Stomach smooth muscle (tissue), 2 donors: ENCODE measurements around the gene DERA.
"Not testable (repeated sequence)": the region's sequence is repeated elsewhere in the genome, so short reads cannot be mapped to it uniquely, and the experiment has no call there.

ENCODE experiments used
- H3K27ac ChIP-seq: one replicate; pipeline ENCODE4 v1.7.0; 2013; ENCODE audit warnings: mild to moderate bottlenecking, low read length, inconsistent platforms
- H3K27me3 ChIP-seq, 2 donors: one replicate each; pipeline ENCODE4 v1.7.0; 2013; ENCODE audit warnings: low read length in 2 of 2; ENCODE audit not compliant: insufficient read depth in 2 of 2, control insufficient read depth in 1 of 2
- H3K36me3 ChIP-seq, 2 donors: one replicate each; pipeline ENCODE4 v1.7.0; 2013; ENCODE audit warnings: low read length in 2 of 2; ENCODE audit not compliant: control insufficient read depth in 2 of 2, insufficient read depth in 2 of 2
- H3K4me1 ChIP-seq: one replicate; pipeline ENCODE4 v1.7.0; 2013; ENCODE audit warnings: low read length; ENCODE audit not compliant: control insufficient read depth, insufficient read depth
- H3K4me3 ChIP-seq, 2 donors: one replicate each; pipeline ENCODE4 v1.7.0; 2013; ENCODE audit warnings: low read length in 2 of 2
- H3K9ac ChIP-seq, 2 donors: one replicate each; pipeline ENCODE4 v1.7.0; 2013; ENCODE audit warnings: low read length in 2 of 2, mild to moderate bottlenecking in 1 of 2
- H3K9me3 ChIP-seq, 2 donors: one replicate each; pipeline ENCODE4 v1.7.0; 2013; ENCODE audit warnings: low read length in 2 of 2; ENCODE audit not compliant: control insufficient read depth in 2 of 2
- donor health status: healthy.
- donor health status: Pancreatic carcinoma.

Gene DERA

DNA sequence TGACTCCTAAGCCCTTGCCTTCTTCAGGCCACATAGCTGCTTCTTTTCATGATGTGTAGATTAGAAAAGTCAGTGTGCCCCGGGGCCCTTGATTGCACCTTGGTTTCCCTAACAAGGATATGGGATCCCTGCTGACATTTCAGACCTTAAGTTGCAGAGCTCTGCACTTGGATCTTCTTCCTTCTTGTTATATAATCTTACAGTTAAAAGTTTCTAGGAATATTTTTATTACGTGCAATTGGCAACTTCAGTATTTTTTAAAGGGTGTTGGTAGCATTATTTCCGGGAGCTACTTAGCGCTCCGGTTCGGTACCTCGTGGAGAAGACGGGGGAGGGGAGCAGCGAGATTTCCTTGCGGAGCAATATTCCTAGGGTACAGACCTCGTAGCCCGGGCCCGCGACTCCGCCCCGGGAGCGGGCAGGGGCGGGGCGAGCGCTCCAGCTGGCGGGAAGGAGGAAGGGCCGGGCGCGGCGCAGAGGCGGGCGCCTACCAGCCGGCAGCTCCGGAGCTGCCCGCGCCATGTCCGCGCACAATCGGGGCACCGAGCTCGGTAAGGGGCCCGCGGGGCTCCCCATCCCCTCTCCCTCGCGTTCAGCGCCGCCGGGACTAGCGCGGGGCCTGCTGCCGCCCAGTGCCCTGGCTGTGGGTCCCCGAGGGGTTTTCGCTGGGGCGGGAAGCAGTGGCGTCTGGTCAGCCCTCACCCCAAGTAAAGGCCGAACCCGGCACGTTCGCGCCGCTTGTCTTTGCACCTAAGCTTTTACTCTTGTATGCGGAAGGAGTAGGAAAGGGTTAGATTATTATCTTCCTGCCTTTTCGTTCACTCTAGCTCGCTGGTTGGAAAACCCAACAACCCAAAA lies at the start of gene DERA:
DERA (plus strand) TSS at position 469 of the 858 bp plus-strand sequence; CDS start at position 521, 52 bp downstream.
- Histone ChIP-seq H3K27me3 (no peaks in the 10 kb centered on the region), H3K9ac (peak within 1 kb of the TSS; percentile 88 to 90), H3K4me3 (peak within 1 kb of the TSS; percentile 82 to 88), H3K27ac (peak within 1 kb of the TSS; percentile 86), H3K36me3 (peaks cover 3 to 5% of the 10 kb centered on the region in 2 donors), H3K9me3 (no peaks in the 10 kb centered on the region), H3K4me1 (peaks cover 4% of the 10 kb centered on the region)

DNA sequence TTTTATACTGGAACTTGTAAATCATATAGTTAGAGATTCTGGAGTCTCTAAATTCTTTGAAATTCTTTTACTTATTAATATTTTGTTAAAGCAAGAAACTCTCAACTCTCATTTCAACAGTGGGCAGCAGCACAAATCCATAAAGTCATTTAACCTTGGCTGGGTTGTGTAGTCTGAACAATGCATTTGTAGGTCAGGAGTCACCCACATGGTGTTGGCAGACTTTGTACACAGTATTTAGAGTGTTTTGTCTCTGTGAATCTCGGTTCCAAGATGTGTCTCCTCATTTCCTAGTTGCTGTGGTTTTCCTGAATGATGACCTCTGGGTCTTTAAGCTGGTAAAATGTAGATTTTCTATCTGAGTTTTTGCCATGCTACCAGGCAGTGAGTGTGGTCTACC lies 49.7 kb upstream of the DERA start:
- Histone ChIP-seq H3K36me3 (no peaks in the 10 kb centered on the region), H3K27me3 (no peaks in the 10 kb centered on the region), H3K4me1 (no peaks in the 10 kb centered on the region), H3K9me3 (no peaks in the 10 kb centered on the region), H3K4me3 (no peak overlapping the region), H3K9ac (no peak overlapping the region), H3K27ac (no peak overlapping the region)

DNA sequence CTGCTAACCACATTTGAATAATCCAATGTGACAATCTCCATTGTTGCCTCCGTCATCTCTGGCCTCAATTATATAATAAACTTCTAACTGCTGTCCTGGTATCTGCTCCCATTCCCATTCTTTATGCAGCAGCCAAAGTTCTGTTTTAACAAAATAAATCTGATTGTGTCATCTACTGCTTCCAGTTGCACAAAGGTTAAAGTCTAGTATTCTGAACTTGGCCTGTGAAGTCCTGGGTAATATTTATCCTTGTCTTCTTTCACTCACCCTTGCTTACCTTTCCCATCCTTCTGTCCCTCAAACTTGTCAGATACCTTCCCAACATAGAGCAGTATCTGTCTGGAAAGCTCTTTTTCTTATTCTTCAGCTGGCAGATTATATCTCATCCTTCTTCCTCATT lies 48.3 kb upstream of the DERA start:
- H3K9me3 ChIP-seq: no peaks in the 10 kb centered on the region
- no peaks in the 10 kb centered on the region for H3K27me3 ChIP-seq
- H3K36me3 ChIP-seq: no peaks in the 10 kb centered on the region
- H3K4me3 ChIP-seq: no peak overlapping the region
- H3K4me1 ChIP-seq: no peaks in the 10 kb centered on the region
- no peak overlapping the region for H3K9ac ChIP-seq
- H3K27ac ChIP-seq: no peak overlapping the region

DNA sequence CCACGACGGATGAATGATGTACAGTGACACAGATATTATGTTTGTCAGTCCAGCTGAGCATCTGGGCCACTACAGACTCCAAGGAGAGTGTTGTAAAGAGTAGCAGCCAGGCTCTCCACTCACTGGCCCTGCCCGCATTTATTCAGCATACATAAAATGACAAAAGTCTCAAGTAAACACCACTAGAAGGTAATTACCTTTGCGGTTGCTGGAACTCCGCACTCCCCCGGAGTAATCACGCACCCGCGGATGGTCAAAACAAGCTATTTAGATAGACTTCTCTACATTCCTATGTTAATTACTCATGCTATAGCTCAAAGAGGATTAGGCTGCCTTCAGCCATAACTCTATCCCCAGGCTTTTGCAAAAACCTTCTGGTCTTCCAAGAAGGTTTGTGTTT lies 47.8 kb upstream of the DERA start:
- Histone ChIP-seq H3K9ac (no peak overlapping the region), H3K9me3 (no peaks in the 10 kb centered on the region), H3K36me3 (no peaks in the 10 kb centered on the region), H3K27me3 (no peaks in the 10 kb centered on the region), H3K4me1 (no peaks in the 10 kb centered on the region), H3K4me3 (no peak overlapping the region), H3K27ac (no peak overlapping the region)

DNA sequence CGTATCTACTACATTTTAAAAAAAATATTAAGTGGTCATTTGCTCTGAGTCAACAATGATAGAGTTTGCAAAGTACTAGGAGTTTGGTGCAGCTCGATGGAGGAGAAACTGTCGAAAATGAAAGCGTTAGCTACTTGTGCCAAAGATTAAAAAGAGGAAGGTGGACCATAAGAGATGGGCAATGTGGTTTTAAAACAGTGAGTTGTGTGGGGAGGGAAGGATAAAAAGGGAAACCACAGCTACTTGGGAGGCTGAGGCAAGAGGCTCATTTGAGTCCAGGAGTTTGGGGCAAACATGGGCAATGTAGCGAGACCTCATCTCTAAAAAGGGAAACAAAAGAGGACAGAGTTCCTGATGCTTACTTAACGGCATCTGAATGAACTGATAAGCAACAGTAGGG lies 47.1 kb upstream of the DERA start:
- H3K27me3 ChIP-seq: no peaks in the 10 kb centered on the region
- no peaks in the 10 kb centered on the region for H3K4me1 ChIP-seq
- no peaks in the 10 kb centered on the region for H3K9me3 ChIP-seq
- no peak overlapping the region for H3K27ac ChIP-seq
- H3K9ac ChIP-seq: no peak overlapping the region
- H3K36me3 ChIP-seq: no peaks in the 10 kb centered on the region
- no peak overlapping the region for H3K4me3 ChIP-seq

DNA sequence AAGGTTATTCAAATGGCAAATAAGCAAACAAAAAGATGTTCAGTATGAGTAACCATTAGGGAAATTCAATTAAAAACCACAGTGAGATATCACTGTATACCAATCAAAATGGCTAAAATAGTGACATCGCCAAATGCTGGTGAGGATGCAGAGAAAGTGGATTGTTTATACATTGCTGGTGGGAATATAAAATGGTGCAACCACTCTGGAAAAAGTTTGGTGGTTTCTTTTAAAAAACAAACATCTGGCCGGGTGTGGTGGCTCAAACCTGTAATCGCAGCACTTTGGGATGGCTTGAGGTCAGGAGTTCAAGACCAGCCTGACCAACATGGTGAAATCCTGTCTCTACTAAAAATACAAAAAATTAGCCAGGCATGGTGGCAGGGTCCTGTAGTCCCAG lies 42.9 kb upstream of the DERA start:
- Histone ChIP-seq H3K9ac (no peak overlapping the region), H3K4me3 (no peak overlapping the region), H3K27me3 (no peaks in the 10 kb centered on the region), H3K36me3 (no peaks in the 10 kb centered on the region), H3K4me1 (no peaks in the 10 kb centered on the region), H3K9me3 (no peaks in the 10 kb centered on the region), H3K27ac (no peak overlapping the region)

DNA sequence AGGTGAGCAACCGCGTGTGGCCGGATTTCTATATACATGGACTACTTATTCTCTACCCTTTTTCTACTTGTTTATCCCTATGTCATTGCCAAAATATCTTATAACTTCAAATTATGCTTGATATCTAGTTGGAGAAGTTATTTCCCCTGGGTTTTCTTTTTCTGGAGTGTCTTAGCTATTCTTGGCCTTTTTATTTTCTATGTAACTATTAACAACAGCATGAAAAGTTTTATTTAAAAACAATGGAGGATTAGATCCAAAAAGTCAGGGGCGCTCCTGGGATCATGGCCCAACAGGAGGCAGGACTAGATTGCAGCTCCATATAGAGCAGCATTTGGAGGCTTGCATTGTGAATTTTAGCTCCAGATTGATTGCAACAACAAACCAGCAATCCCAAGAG lies 37.6 kb upstream of the DERA start:
- no peaks in the 10 kb centered on the region for H3K9me3 ChIP-seq
- H3K4me3 ChIP-seq: no peak overlapping the region
- no peaks in the 10 kb centered on the region for H3K36me3 ChIP-seq
- no peaks in the 10 kb centered on the region for H3K27me3 ChIP-seq
- no peaks in the 10 kb centered on the region for H3K4me1 ChIP-seq
- no peak overlapping the region for H3K27ac ChIP-seq
- no peak overlapping the region for H3K9ac ChIP-seq

DNA sequence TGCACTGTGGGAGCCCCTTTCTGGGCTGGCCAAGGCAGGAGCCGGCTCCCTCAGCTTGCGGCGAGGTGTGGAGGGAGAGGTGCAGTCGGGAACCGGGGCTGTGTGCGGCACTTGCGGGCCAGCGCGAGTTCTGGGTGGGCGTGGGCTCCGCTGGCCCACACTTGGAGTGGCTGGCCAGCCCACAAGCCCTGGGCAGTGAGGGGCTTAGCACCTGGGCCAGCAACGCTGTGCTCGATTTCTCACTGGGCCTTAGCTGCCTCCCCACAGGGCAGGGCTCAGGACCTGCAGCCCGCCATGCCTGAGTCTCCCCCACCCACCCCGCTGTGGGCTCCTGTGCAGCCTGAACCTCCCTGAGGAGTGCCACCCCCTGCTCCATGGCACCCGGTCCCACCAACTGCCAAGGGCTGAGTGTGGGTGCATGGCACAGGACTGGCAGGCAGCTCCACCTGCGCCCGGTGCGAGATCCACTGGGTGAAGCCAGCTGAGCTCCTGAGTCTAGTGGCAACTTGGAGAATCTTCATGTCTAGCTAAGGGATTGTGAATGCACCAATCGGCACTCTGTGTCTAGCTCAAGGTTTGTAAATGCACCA lies 36.5 kb upstream of the DERA start:
- not testable (repeated sequence) for H3K27me3 ChIP-seq, H3K27ac ChIP-seq, H3K4me1 ChIP-seq, H3K9ac ChIP-seq, H3K36me3 ChIP-seq, H3K9me3 ChIP-seq, H3K4me3 ChIP-seq

DNA sequence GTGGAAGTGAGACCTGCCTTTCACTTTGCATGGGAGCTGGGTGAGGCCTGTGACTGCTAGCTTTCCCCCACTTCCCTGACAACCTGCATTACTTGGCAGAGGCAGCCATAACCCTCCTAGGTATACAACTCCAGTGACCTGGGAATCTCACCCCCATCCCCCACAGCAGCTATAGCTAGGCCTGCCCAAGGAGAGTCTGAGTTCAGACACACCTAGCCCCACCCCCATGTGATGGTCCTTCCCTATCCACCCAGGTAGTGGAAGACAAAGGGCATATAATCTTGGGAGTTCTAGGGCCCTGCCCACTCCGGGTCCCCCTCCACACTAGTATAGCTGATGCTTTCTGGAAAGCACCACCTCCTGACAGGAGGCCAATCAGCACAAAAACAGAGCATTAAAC lies 35.3 kb upstream of the DERA start:
- Histone ChIP-seq H3K4me1 (no peaks in the 10 kb centered on the region), H3K36me3 (no peaks in the 10 kb centered on the region), H3K9ac (no peak overlapping the region), H3K27ac (no peak overlapping the region), H3K9me3 (no peaks in the 10 kb centered on the region), H3K27me3 (no peaks in the 10 kb centered on the region), H3K4me3 (no peak overlapping the region)

DNA sequence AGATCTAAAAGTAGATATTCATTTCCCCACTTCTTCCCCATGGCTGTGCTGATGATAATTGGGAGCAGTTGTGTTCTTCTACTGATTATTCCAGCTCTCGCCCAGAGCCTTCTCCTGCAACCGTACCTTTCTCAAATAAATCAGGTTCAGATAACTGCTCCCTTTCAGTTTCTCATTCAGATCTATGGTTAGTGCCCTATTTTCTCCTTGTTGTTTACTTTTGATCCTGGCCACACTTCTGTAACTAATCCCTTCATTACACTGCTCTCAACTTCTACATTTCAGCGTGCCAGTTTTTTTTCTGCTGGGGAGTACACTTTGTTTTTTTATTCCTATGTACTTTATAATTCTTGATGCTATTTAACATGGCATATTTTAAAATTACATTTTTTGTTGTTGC lies 31.7 kb upstream of the DERA start:
- no peaks in the 10 kb centered on the region for H3K36me3 ChIP-seq
- no peaks in the 10 kb centered on the region for H3K4me1 ChIP-seq
- no peaks in the 10 kb centered on the region for H3K9me3 ChIP-seq
- no peaks in the 10 kb centered on the region for H3K27me3 ChIP-seq
- no peak overlapping the region for H3K9ac ChIP-seq
- no peak overlapping the region for H3K27ac ChIP-seq
- H3K4me3 ChIP-seq: no peak overlapping the region

DNA sequence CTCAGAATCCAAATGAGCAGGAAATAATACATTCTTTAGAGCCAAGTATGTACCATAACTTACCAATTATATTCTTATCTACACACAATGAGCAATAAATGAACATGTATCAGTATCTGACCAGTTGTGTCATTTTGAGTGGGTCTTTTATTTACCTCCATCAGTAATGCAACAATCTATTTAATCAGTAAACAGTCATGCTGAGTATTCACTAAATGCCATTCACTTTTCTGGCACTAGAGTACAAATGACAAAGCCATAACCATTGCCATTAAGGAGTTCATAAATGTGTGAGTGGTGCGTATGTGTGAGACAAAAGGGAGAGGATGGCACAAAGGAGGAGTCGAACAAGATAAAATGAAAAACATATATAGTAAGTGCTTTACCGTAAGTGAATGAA lies 30.4 kb upstream of the DERA start:
- no peak overlapping the region for H3K4me3 ChIP-seq
- no peaks in the 10 kb centered on the region for H3K27me3 ChIP-seq
- no peaks in the 10 kb centered on the region for H3K9me3 ChIP-seq
- no peaks in the 10 kb centered on the region for H3K4me1 ChIP-seq
- no peak overlapping the region for H3K27ac ChIP-seq
- H3K36me3 ChIP-seq: peaks cover 0 to 3% of the 10 kb centered on the region in 2 donors
- H3K9ac ChIP-seq: no peak overlapping the region
